Prostate gland (tissue), 2 donors: ENCODE results near the gene MGAT5. TPM values are rescaled to one million over a fixed set of nuclear protein-coding genes. Genes with fewer than 3 reads are reported as not detected.

Experiments used
- DNase-seq: peaks from one replicate; pipeline ENCODE4 v3.0.0-alpha.2; 2019; ENCODE audit warnings: low spot score
- H3K27ac ChIP-seq, 2 donors: fragments of 200-600 bp; sonication (generic); 2 replicates each; pipeline ENCODE4 v1.5.1; 2017 to 2019
- H3K27me3 ChIP-seq: fragments of 200-600 bp; sonication (generic); replicated peaks from 2 replicates; pipeline ENCODE4 v1.5.1; 2019; ENCODE audit not compliant: insufficient read depth
- H3K36me3 ChIP-seq, 2 donors: fragments of 200-600 bp; sonication (generic); 1 replicate in 1 of 2; 2 replicates in 1 of 2; pipeline versions ENCODE4 v1.5.1 to v1.8.1; 2017 to 2019
- H3K4me1 ChIP-seq: fragments of 200-600 bp; sonication (generic); replicated peaks from 2 replicates; pipeline ENCODE4 v1.5.1; 2019
- H3K4me3 ChIP-seq, 2 donors: fragments of 200-600 bp; sonication (generic); 2 replicates each; pipeline ENCODE4 v1.5.1; 2017 to 2019
- H3K9me3 ChIP-seq: fragments of 200-600 bp; sonication (generic); 2 replicates; pipeline ENCODE4 v1.5.1; 2017
- CTCF ChIP-seq, 4 experiments: fragments of 200-600 bp in 2 of 4; fragments of 450-650 bp in 2 of 4; sonication (generic) in 2 of 4; IDR thresholded peaks; 1 replicate in 3 of 4; 2 replicates in 1 of 4; pipeline ENCODE4 v1.5.1; 2016 to 2019; ENCODE audit warnings: antibody characterized with exemption in 4 of 4, mild to moderate bottlenecking in 2 of 4, moderate library complexity in 2 of 4
- POLR2A ChIP-seq: fragments of 450-650 bp; IDR thresholded peaks from one replicate; pipeline ENCODE4 v1.6.1; 2016; ENCODE audit warnings: antibody characterized with exemption, mild to moderate bottlenecking
- POLR2AphosphoS5 ChIP-seq: sonication (generic); formaldehyde crosslinking; IDR thresholded peaks from one replicate; pipeline ENCODE4 v1.6.1; 2017; ENCODE audit warnings: antibody characterized with exemption
- WGBS: methylation state at CpG from one replicate; pipeline ENCODE4 v1.1.5; 2018; 5-methylcytosine and 5-hydroxymethylcytosine counted together
- intact Hi-C: fragments of 100-400 bp; cut with DNase I; formaldehyde crosslinking; loops from one replicate; pipeline ENCODE4 v1.14.2; 2022
- total RNA-seq, 2 donors: library from RNA; depleted of rRNA; stranded (reverse); fragments of >200 nt; gene quantifications; one replicate each; pipeline ENCODE4 v1.1.0, GENCODE V29; 2016

The MGAT5 gene
- 10 to 100 TPM; 20.1 to 83.2 TPM for total RNA-seq

- intact Hi-C loops: no loop called here
- TF ChIP-seq POLR2AphosphoS5: peak; percentile 72
- no peak for TF ChIP-seq POLR2A
- DNase-seq: peak; percentile 56
- H3K9me3 ChIP-seq: no peaks in the 10 kb centered on the region
- H3K4me1 ChIP-seq: peaks cover 4% of the 10 kb centered on the region
- no peaks in the 10 kb centered on the region for H3K36me3 ChIP-seq
- H3K27me3 ChIP-seq: no peaks in the 10 kb centered on the region
- H3K27ac ChIP-seq: no peak within 1 kb of the TSS
- WGBS: 28% methylated on average over 4 of the region's 4 CpGs
- H3K4me3 ChIP-seq: no peak within 1 kb of the TSS
Measured at GRCh38 chr2:134253804-134254203, at the start of gene MGAT5. MGAT5 (plus strand) TSS chr2:134254072; CDS start chr2:134254404, 332 bp downstream.

GRCh38 chr2:134205087-134205486 lies 48.8 kb upstream of the MGAT5 start:
- no peak overlapping the region for H3K4me3 ChIP-seq
- no peaks in the 10 kb centered on the region for H3K4me1 ChIP-seq
- intact Hi-C loops: loop anchor here (5.0 kb wide), 1 partner anchor 83 kb away; no protein-coding TSS in a partner anchor

GRCh38 chr2:134206031-134206430 lies 47.8 kb upstream of the MGAT5 start:
- 70% methylated on average over 2 of the region's 2 CpGs for WGBS
- Histone ChIP-seq H3K36me3 (no peaks in the 10 kb centered on the region), H3K9me3 (no peaks in the 10 kb centered on the region), H3K4me1 (no peaks in the 10 kb centered on the region), H3K27me3 (no peaks in the 10 kb centered on the region), H3K4me3 (no peak overlapping the region), H3K27ac (no peak overlapping the region)
- no peak for DNase-seq
- no peak for TF ChIP-seq POLR2A
- no peak for TF ChIP-seq CTCF (IDR thresholded peaks at IDR 0.05)
- intact Hi-C loops: loop anchor here (5.0 kb wide), 1 partner anchor 84 kb away; no protein-coding TSS in a partner anchor

More at GRCh38 chr2:134205087-134205486, 48.8 kb upstream of the MGAT5 start:
- Histone ChIP-seq H3K36me3 (no peaks in the 10 kb centered on the region), H3K27me3 (no peaks in the 10 kb centered on the region), H3K9me3 (no peaks in the 10 kb centered on the region), H3K27ac (no peak overlapping the region)
- WGBS: 91% methylated on average over 3 of the region's 3 CpGs
- no peak for DNase-seq
- TF ChIP-seq POLR2AphosphoS5 (no peak), CTCF (IDR thresholded peaks at IDR 0.05) (no peak), POLR2A (no peak)

GRCh38 chr2:134206573-134206972 lies 47.3 kb upstream of the MGAT5 start:
- no peaks in the 10 kb centered on the region for H3K36me3 ChIP-seq
- H3K4me3 ChIP-seq: no peak overlapping the region
- no peaks in the 10 kb centered on the region for H3K9me3 ChIP-seq
- intact Hi-C loops: loop anchor here (5.0 kb wide), 1 partner anchor 84 kb away; no protein-coding TSS in a partner anchor
- H3K4me1 ChIP-seq: no peaks in the 10 kb centered on the region
- WGBS: 64% methylated on average over 5 of the region's 5 CpGs
- DNase-seq: no peak
- H3K27ac ChIP-seq: no peak overlapping the region
- no peaks in the 10 kb centered on the region for H3K27me3 ChIP-seq
- TF ChIP-seq POLR2A (no peak), CTCF (IDR thresholded peaks at IDR 0.05) (no peak), POLR2AphosphoS5 (no peak)

GRCh38 chr2:134207589-134208209 lies 46.2 kb upstream of the MGAT5 start:
- H3K36me3 ChIP-seq: no peaks in the 10 kb centered on the region
- peak; percentile 13 to 61 (median 56) for TF ChIP-seq CTCF (IDR thresholded peaks at IDR 0.05)
- no peak for TF ChIP-seq POLR2AphosphoS5
- intact Hi-C loops: loop anchor here (5.0 kb wide), 1 partner anchor 85 kb away; no protein-coding TSS in a partner anchor
- no peaks in the 10 kb centered on the region for H3K4me1 ChIP-seq
- no peak overlapping the region for H3K27ac ChIP-seq
- WGBS: 65% methylated on average over 5 of the region's 5 CpGs
- peak; percentile 29 for DNase-seq
- no peaks in the 10 kb centered on the region for H3K9me3 ChIP-seq
- H3K27me3 ChIP-seq: no peaks in the 10 kb centered on the region
- no peak overlapping the region for H3K4me3 ChIP-seq
